ENCODE data around the gene FLNB. TPM values are rescaled to one million over a fixed set of nuclear protein-coding genes. Genes with fewer than 3 reads are reported as not detected.
A peak's percentile ranks its signal among the peaks of the same experiment; 100 is the strongest.

Gene FLNB
- total and polyA plus RNA-seq, 2 experiments from 2014 or later, result 69.4 to 172 TPM

DNA sequence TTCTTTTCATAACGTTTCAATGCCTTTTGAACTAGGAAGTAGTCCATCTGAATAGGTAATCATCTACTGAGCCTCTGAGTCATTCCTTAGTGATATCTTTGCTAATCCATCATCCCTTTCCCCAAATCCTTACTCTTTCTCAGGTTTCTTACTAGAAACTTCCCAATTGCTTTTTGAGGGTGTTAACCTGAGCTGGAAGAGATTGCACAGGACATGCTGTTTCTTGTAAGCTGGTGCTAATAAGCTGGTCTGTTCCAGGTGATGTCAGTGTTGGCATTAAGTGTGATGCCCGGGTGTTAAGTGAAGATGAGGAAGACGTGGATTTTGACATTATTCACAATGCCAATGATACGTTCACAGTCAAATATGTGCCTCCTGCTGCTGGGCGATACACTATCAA is 101.5 kb downstream of the FLNB start:
- H3K4me2 ChIP-seq, result no peak overlapping the region
- 94% methylated on average over 5 of the region's 5 CpGs for WGBS (ENCODE audit: low lambda C conversion rate, missing lambda C conversion rate)
- peaks cover 23% of the 10 kb centered on the region for H3K4me1 ChIP-seq (ENCODE audit: insufficient read depth)
- no peak for DNase-seq (ENCODE audit: low spot score)
- H4K20me1 ChIP-seq (ENCODE audit: insufficient read depth, poor library complexity, severe bottlenecking), result no peaks in the 10 kb centered on the region
- TF ChIP-seq EZH2 (IDR thresholded peaks at IDR 0.05; ENCODE audit: borderline replicate concordance), result no peak
- no peak for TF ChIP-seq EZH2phosphoT487 (IDR thresholded peaks at IDR 0.05; ENCODE audit: low read depth, severe bottlenecking, unreplicated experiment)
- TF ChIP-seq, protein P1, sequence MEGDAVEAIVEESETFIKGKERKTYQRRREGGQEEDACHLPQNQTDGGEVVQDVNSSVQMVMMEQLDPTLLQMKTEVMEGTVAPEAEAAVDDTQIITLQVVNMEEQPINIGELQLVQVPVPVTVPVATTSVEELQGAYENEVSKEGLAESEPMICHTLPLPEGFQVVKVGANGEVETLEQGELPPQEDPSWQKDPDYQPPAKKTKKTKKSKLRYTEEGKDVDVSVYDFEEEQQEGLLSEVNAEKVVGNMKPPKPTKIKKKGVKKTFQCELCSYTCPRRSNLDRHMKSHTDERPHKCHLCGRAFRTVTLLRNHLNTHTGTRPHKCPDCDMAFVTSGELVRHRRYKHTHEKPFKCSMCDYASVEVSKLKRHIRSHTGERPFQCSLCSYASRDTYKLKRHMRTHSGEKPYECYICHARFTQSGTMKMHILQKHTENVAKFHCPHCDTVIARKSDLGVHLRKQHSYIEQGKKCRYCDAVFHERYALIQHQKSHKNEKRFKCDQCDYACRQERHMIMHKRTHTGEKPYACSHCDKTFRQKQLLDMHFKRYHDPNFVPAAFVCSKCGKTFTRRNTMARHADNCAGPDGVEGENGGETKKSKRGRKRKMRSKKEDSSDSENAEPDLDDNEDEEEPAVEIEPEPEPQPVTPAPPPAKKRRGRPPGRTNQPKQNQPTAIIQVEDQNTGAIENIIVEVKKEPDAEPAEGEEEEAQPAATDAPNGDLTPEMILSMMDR (IDR thresholded peaks at IDR 0.05; ENCODE audit: poor library complexity), result no peak
- peaks cover 3% of the 10 kb centered on the region for H3K36me3 ChIP-seq (replicated peaks; ENCODE audit: insufficient read depth, low read depth)
- H3K79me2 ChIP-seq, result peaks cover 25% of the 10 kb centered on the region
- peak overlapping the region; percentile 38 for H3K27ac ChIP-seq
- H3K9me2 ChIP-seq (replicated peaks; ENCODE audit: insufficient read depth), result no peaks in the 10 kb centered on the region
- no peak overlapping the region for H2AFZ ChIP-seq
- no peaks in the 10 kb centered on the region for H3K9me3 ChIP-seq (ENCODE audit: low read depth)
- H3K4me3 ChIP-seq, result no peak overlapping the region
- no peaks in the 10 kb centered on the region for H3K27me3 ChIP-seq

DNA sequence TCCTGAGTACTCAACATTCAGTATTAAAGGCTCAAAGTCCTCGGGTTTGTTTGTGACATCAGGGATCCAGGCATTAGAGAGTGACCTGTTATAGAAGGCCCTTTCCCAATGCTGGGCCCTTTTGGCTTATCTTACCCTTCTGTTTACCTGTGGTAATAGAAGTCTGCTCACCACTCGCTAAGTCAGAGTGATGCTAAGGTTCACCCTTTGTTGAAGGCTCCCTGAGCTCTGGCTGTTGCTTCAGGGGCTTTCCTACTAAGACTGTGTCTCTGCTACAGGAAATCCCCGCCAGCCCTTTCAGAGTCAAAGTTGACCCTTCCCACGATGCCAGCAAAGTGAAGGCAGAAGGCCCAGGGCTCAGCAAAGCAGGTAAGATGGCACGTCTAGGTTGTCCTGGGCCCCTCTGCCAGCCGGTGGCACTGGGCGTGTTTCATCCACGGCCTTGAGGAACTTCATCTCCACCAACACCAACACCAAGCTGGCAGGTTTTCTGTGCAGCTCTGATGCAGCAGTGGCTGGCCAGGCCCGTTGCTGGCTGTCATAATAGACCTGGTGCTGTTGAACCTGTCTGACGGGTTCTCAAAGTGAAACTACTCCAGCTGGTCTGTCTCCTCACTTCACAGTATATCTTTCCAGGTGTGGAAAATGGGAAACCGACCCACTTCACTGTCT is 103.4 kb downstream of the FLNB start:
- peaks cover 44% of the 10 kb centered on the region for H3K79me2 ChIP-seq
- peak; percentile 78 for DNase-seq (ENCODE audit: low spot score)
- H3K36me3 ChIP-seq (replicated peaks; ENCODE audit: insufficient read depth, low read depth), result peaks cover 12% of the 10 kb centered on the region
- no peaks in the 10 kb centered on the region for H3K9me2 ChIP-seq (replicated peaks; ENCODE audit: insufficient read depth)
- H2AFZ ChIP-seq, result no peak overlapping the region
- peaks cover 18% of the 10 kb centered on the region for H3K4me1 ChIP-seq (ENCODE audit: insufficient read depth)
- peak overlapping the region; percentile 42 for H3K4me2 ChIP-seq
- H3K27me3 ChIP-seq, result no peaks in the 10 kb centered on the region
- TF ChIP-seq, protein P1 (IDR thresholded peaks at IDR 0.05; ENCODE audit: poor library complexity), result no peak
- TF ChIP-seq EZH2 (IDR thresholded peaks at IDR 0.05; ENCODE audit: borderline replicate concordance), result no peak
- no peak for TF ChIP-seq EZH2phosphoT487 (IDR thresholded peaks at IDR 0.05; ENCODE audit: low read depth, severe bottlenecking, unreplicated experiment)
- no peak overlapping the region for H3K4me3 ChIP-seq
- 55% methylated on average over 11 of the region's 11 CpGs for whole genome bisulfite sequencing (ENCODE audit: low lambda C conversion rate, missing lambda C conversion rate)
- H3K9me3 ChIP-seq (ENCODE audit: low read depth), result no peaks in the 10 kb centered on the region
- peak overlapping the region; percentile 93 for H3K27ac ChIP-seq
- no peaks in the 10 kb centered on the region for H4K20me1 ChIP-seq (ENCODE audit: insufficient read depth, poor library complexity, severe bottlenecking)

DNA sequence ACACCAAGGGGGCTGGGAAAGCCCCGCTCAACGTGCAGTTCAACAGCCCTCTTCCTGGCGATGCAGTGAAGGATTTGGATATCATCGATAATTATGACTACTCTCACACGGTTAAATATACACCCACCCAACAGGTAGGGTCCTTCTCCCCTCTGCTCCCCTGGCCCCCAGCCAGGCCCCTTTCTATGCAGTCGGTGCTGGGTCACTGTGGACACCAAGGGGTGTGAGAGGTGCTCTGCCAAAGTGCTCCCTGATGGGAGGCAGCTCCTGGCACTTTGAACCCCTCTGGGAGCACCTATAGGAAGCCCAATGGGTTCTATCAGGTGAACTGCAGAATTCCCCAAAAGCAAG is 103.9 kb downstream of the FLNB start:
- Histone ChIP-seq H2AFZ (no peak overlapping the region), H3K79me2 (peaks cover 44% of the 10 kb centered on the region), H3K4me3 (no peak overlapping the region), H3K36me3 (replicated peaks; ENCODE audit: insufficient read depth, low read depth) (peaks cover 12% of the 10 kb centered on the region), H3K4me2 (peak overlapping the region; percentile 42), H3K9me2 (replicated peaks; ENCODE audit: insufficient read depth) (no peaks in the 10 kb centered on the region), H3K9me3 (ENCODE audit: low read depth) (no peaks in the 10 kb centered on the region), H4K20me1 (ENCODE audit: insufficient read depth, poor library complexity, severe bottlenecking) (no peaks in the 10 kb centered on the region), H3K27ac (peak overlapping the region; percentile 93), H3K4me1 (ENCODE audit: insufficient read depth) (peaks cover 20% of the 10 kb centered on the region), H3K27me3 (no peaks in the 10 kb centered on the region)
- DNase-seq (ENCODE audit: low spot score), result no peak
- 74% methylated on average over 6 of the region's 6 CpGs for WGBS (ENCODE audit: low lambda C conversion rate, missing lambda C conversion rate)
- TF ChIP-seq EZH2 (IDR thresholded peaks at IDR 0.05; ENCODE audit: borderline replicate concordance) (no peak), EZH2phosphoT487 (IDR thresholded peaks at IDR 0.05; ENCODE audit: low read depth, severe bottlenecking, unreplicated experiment) (no peak)

DNA sequence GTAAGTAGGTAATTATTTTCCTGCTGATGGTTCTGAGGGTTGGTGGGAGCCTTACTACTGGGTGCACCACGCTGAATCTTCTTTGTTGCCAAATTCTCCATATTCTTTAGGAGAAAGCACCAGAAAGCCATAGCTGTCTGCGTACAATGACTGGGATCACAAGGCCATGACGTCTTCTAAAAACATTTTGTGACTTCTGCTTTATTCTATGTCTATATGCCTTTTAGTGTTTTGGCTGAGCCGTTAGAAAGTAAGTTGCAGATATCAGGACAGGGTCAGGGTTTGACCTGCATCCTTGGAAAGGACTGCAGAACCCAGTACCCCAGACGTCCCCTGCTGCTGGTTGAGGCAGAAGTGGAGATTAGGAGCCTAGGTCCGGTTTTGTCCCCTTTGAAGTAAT is 107.0 kb downstream of the FLNB start:
- 92% methylated on average over 6 of the region's 6 CpGs for WGBS (ENCODE audit: low lambda C conversion rate, missing lambda C conversion rate)
- Histone ChIP-seq H3K9me3 (ENCODE audit: low read depth) (no peaks in the 10 kb centered on the region), H3K4me2 (no peak overlapping the region), H3K27ac (no peak overlapping the region), H3K9me2 (replicated peaks; ENCODE audit: insufficient read depth) (no peaks in the 10 kb centered on the region), H3K27me3 (no peaks in the 10 kb centered on the region), H4K20me1 (ENCODE audit: insufficient read depth, poor library complexity, severe bottlenecking) (no peaks in the 10 kb centered on the region), H3K4me1 (ENCODE audit: insufficient read depth) (peaks cover 25% of the 10 kb centered on the region), H3K79me2 (peaks cover 42% of the 10 kb centered on the region), H3K4me3 (no peak overlapping the region), H2AFZ (no peak overlapping the region), H3K36me3 (replicated peaks; ENCODE audit: insufficient read depth, low read depth) (peaks cover 12% of the 10 kb centered on the region)
- no peak for DNase-seq (ENCODE audit: low spot score)
- TF ChIP-seq EZH2phosphoT487 (IDR thresholded peaks at IDR 0.05; ENCODE audit: low read depth, severe bottlenecking, unreplicated experiment) (no peak), EZH2 (IDR thresholded peaks at IDR 0.05; ENCODE audit: borderline replicate concordance) (no peak)
- TF ChIP-seq, protein P1 (IDR thresholded peaks at IDR 0.05; ENCODE audit: poor library complexity), result no peak

Data from hepatocyte (in vitro differentiated cells).